ENCODE results near the gene GTF2H4. TPM values are rescaled to one million over a fixed set of nuclear protein-coding genes. Genes with fewer than 3 reads are reported as not detected.

GTF2H4 gene
- total and polyA plus RNA-seq, 2 of the 8 experiments (the other 6 are each of a cell fraction or from before 2014, with no cell fraction given), result 42.3 to 53.4 TPM

DNA sequence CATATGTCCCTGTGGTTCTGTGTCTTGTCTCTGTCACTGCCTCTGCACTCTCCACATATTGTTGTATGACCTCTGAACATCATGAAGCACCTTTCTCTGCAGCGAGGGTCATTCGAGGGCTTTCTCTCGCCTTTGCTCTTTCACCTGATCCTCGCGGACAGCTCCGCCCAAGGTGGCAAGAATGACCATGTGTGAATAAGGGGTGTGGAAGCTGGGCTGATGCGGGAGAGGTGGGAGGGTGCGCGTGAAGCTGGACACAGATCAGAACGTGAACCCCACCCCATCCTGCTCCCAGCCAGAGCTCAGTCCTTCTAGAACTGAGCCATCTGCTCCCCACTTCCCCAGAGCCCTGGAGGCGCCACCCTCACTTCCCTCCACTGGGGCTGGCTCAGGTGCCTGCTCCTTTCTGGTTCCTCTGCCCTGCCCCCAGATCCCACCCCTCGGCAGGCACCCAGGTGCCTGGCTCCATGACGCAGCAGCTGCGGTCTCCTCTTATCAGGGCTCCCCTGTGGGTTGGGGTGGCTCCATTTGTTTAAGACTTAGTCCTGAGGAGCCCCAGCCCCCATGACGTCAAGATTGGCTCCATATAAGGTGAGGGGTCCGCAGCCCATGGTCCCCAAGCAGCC, 32.5 kb downstream of the GTF2H4 start, which contains the start of gene MUCL3:
Gene MUCL3 (plus strand): TSS at position 613 of the 626 bp plus-strand sequence. CDS start 27 bp downstream, outside the sequence.
- H3K18ac ChIP-seq (ENCODE audit: extremely low read depth, low read length), result peak within 1 kb of the TSS; percentile 54
- peak within 1 kb of the TSS; percentile 94 for H2BK12ac ChIP-seq (ENCODE audit: low read depth, low read length)
- no peak within 1 kb of the TSS; a peak in 1 of 4 replicates for H3K4me2 ChIP-seq (ENCODE audit: insufficient read depth in 1 of 2, low read depth in 2 of 2, low read length in 2 of 2)
- peaks cover 6 to 11% (median 9%) of the 10 kb centered on the region in 4 experiments for H3K4me1 ChIP-seq (replicated peaks in 1 of 4; ENCODE audit: control insufficient read depth in 3 of 4, insufficient read depth in 4 of 4, low read length in 3 of 4)
- TF ChIP-seq, protein P1, sequence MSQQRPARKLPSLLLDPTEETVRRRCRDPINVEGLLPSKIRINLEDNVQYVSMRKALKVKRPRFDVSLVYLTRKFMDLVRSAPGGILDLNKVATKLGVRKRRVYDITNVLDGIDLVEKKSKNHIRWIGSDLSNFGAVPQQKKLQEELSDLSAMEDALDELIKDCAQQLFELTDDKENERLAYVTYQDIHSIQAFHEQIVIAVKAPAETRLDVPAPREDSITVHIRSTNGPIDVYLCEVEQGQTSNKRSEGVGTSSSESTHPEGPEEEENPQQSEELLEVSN (IDR thresholded peaks at IDR 0.05), result 0 out of 2 replicates have a peak, but pooled peaks have one; percentile 36
- TF ChIP-seq SP4 (IDR thresholded peaks at IDR 0.05; ENCODE audit: low read length), result no peak
- H3K4ac ChIP-seq (replicated peaks; ENCODE audit: insufficient read length, low read depth, low read length), result no peak within 1 kb of the TSS
- no peaks in the 10 kb centered on the region; a peak in 1 of 7 replicates for H3K27me3 ChIP-seq (replicated peaks in 1 of 4; ENCODE audit: control insufficient read depth in 3 of 4, extremely low read depth in 1 of 4, insufficient read depth in 3 of 4, low read length in 3 of 4)
- no peaks in the 10 kb centered on the region for H3K79me1 ChIP-seq (ENCODE audit: low read depth, low read length)
- H3K14ac ChIP-seq (ENCODE audit: insufficient read length), result no peak within 1 kb of the TSS
- H4K5ac ChIP-seq (ENCODE audit: insufficient read length, low read depth, low read length), result no peak within 1 kb of the TSS
- H3K27ac ChIP-seq (ENCODE audit: low read depth, low read length), result no peak within 1 kb of the TSS
- H4K91ac ChIP-seq (replicated peaks; ENCODE audit: insufficient read length, low read length), result peak within 1 kb of the TSS; percentile 49
- no peaks in the 10 kb centered on the region for H3K23me2 ChIP-seq (ENCODE audit: low read depth, low read length)
- no peak within 1 kb of the TSS for H3K4me3 ChIP-seq (ENCODE audit: extremely low read depth in 1 of 4, insufficient read depth in 2 of 4, low read depth in 3 of 4, low read length in 4 of 4)
- peak within 1 kb of the TSS; percentile 58; the same call in 1 of the 2 replicates for H2AK5ac ChIP-seq (ENCODE audit: low read depth, low read length)
- H2BK20ac ChIP-seq (ENCODE audit: low read length), result peak within 1 kb of the TSS; percentile 48; the same call in 1 of the 2 replicates
- no peaks in the 10 kb centered on the region for H4K20me1 ChIP-seq (replicated peaks in 1 of 2; ENCODE audit: control insufficient read depth in 1 of 2, insufficient read depth in 2 of 2, low read length in 2 of 2)
- H3K36me3 ChIP-seq (ENCODE audit: control insufficient read depth in 2 of 4, insufficient read depth in 4 of 4, low read length in 3 of 4), result no peaks in the 10 kb centered on the region
- H3K9ac ChIP-seq (replicated peaks in 1 of 4; ENCODE audit: extremely low read depth in 1 of 4, low read depth in 3 of 4, low read length in 3 of 4), result no peak within 1 kb of the TSS
- CTCF ChIA-PET (ENCODE audit: partially characterized antibody), result interaction anchor here (0.8 to 6.5 kb wide), 12 partner anchors 16 to 146 kb away, joined by 3 to 52 read pairs (median 4); partner anchors contain the start of gene VARS2
- H3K9me3 ChIP-seq (ENCODE audit: insufficient read depth in 2 of 2, low read depth in 1 of 2, low read length in 1 of 2), result no peaks in the 10 kb centered on the region
- H4K8ac ChIP-seq (ENCODE audit: extremely low read depth, insufficient read depth, low read length), result no peak within 1 kb of the TSS
- POLR2A ChIA-PET (ENCODE audit: partially characterized antibody), result interaction anchor here (0.6 to 2.1 kb wide), 5 partner anchors 11 to 102 kb away, joined by 3 to 8 read pairs (median 3); no protein-coding TSS in a partner anchor
- H3K23ac ChIP-seq (ENCODE audit: insufficient read length), result no peak within 1 kb of the TSS
- H2BK15ac ChIP-seq (ENCODE audit: low read length), result peak within 1 kb of the TSS; percentile 95; the same call in 1 of the 2 replicates
- H2BK5ac ChIP-seq (ENCODE audit: low read depth, low read length), result 0 out of 2 replicates have a peak within 1 kb of the TSS, but pooled peaks have one; percentile 84
- 86% methylated on average over 16 of the region's 16 CpGs; no CpG with 5 or more reads in 1 of the 2 experiments for WGBS, 2 experiments (ENCODE audit: extremely low coverage in 1 of 2, insufficient coverage in 1 of 2, insufficient read length in 1 of 2, insufficient replicate concordance in 2 of 2, low coverage in 1 of 2, low lambda C conversion rate in 2 of 2, missing lambda C conversion rate in 1 of 2)
- FAIRE-seq (no peak), DNase-seq (ENCODE audit: low read depth in 1 of 2, low spot score in 2 of 2) (no peak)
- no peak within 1 kb of the TSS for H3K56ac ChIP-seq (replicated peaks; ENCODE audit: insufficient read length, low read depth, low read length)
- no peak within 1 kb of the TSS for H2AFZ ChIP-seq (ENCODE audit: low read length)
- H2BK120ac ChIP-seq (replicated peaks; ENCODE audit: low read depth, low read length), result no peak within 1 kb of the TSS
- H3K79me2 ChIP-seq (ENCODE audit: control insufficient read depth in 1 of 2, insufficient read depth in 2 of 2, low read length in 2 of 2), result no peaks in the 10 kb centered on the region

All from H1 (cell line).